ENCODE data around the gene NADK2.

NADK2 gene

DNA sequence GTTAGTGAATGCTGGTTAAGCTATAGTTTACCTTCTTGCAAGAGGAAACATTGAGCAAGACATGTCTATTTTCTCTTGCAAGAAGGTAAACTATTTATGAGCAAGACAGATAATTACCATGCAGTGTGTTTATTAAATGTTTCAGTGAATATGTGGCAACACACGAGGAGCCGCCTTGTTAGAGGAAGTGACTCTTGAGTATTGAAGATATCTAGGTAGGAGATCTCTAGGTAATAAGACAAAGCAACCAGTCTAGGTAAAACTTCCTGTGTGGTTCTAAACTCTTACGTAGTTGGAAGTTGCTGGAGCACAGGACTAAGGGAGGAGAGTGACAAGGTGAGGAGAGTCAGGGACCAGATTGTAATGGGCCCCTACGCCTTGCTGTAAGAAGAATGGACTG, 73.0 kb downstream of the NADK2 start:
- DNase-seq (ENCODE audit: extremely low read depth in 1 of 2, low read depth in 1 of 2), result no peak

DNA sequence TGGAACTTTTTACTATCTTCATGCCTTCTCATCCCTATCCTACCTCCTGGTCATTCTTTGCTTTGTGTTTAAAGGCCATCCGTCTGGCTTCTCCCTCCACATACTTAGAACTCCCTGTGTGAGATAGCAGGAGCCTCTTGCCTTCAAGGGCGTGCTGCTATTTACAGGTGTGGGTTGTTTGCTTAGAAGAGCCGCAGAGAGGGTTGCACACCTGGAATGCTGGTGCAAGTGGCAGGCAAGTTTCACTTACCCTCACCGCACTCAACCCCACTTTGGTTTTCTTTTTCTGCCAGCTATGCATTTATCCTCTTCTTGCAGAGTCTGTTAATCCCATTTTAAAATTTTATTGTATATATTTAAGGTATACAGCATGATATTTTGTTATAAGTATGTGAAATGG, 77.3 kb downstream of the NADK2 start:
- DNase-seq (ENCODE audit: extremely low read depth in 1 of 2, low read depth in 1 of 2), result no peak

DNA sequence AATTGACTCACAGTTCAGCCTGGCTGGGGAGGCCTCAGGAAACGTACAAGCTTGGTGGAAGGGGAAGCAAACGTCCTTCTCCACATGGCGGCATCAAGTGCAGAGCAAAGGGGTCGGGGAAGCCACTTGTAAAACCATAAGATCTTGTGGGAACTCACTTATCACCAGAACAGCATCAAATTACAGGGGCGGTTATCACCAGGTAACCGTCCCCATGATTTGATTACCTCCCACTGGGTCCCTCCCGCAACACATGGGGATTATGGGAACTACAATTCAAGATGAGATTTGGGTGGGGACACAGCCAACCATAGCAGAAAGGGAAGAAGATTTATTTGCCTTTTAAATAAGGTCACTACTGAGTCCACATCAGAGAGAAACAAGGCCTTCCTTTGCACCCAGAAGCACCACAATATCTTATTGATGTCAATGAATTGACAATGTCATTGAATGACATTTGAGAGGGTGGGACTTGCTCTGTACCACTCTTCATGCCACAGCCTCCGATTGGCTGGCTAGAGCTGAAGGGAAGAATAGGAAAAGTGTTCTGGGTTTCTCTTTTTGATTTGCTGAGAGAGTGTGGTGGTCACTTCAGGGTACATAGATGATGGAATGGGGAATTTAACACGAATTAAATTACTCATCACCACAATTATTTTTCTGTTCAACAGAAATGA, 78.8 kb downstream of the NADK2 start:
- no peak for DNase-seq (ENCODE audit: extremely low read depth in 1 of 2, low read depth in 1 of 2)

DNA sequence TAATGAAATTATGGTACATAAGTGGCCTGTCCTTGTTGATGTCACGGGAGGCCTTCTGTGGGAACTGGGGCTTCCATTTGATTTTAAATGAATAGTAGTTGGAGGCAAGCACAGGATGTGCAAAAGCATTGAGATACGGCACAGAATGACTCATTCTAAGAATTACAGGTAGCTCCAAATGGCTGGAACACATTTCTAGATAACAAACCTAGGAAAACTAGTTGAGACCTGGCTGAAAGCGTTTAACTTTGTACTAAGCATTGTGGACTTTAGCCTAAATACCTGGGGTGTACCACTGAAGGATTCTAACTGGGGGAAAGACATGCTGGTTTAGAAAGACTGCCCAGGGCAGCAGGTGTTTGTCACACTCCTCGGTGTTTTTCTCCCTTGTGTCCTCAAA, 80.4 kb downstream of the NADK2 start:
- DNase-seq (ENCODE audit: extremely low read depth in 1 of 2, low read depth in 1 of 2), result no peak

DNA sequence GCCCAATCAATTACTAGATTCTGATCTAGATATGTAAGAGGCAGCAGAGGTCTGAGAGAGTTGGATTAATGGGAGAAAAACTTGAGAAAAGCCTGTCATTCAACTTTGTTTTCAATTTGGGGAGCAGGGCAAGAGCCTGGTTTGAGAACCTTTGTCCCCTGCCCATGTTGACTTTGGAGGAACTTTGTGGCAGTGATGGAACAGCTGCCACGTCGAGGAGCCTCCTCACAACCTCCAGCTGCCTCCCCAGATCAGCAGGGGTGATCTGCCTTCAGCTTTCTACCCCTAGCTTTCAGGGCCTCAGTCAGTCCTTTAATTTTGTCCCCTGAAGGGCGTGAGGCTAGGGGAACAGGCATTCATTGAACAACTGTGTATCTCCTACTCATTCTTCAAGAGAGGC, 81.1 kb downstream of the NADK2 start:
- no peak for DNase-seq (ENCODE audit: extremely low read depth in 1 of 2, low read depth in 1 of 2)

DNA sequence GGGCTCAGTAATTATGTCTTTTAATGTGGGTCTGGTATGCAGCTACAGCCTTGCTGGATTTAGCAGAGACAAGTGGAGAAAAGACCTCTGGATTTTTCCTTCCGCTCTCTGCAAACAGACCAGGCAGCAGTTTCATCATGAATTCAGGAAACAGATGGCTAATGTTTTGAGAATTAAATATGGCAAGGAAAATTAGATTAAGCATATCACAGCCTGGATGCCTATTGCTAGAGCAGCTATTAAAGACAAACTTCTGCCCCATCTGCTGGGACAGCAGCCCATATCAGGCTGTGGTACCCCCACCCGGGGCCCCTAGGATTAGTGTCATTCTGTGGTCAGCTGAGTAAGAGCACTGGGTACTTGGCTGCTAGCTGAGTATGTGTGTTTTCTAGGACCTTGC, 83.6 kb downstream of the NADK2 start:
- no peak for DNase-seq (ENCODE audit: extremely low read depth in 1 of 2, low read depth in 1 of 2)

DNA sequence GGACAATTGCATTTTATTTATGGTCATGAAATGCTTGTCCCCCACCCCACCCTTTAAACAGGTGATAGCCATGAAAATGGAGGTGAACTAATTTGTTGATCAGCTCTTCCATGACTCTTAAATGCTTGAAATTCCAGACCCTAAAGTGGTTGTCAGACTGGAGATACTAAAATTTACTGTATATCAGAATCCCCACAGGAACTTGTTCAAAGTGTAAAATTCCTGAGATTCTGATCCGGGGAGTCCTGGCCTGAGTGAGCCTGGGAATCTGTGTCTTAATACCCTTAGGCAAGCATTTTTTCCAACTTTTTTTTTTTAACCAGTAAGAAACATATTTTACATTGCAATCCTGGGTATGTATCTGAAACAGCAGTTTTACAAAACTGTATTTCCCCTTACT, 85.1 kb downstream of the NADK2 start:
- DNase-seq (ENCODE audit: extremely low read depth in 1 of 2, low read depth in 1 of 2), result no peak

DNA sequence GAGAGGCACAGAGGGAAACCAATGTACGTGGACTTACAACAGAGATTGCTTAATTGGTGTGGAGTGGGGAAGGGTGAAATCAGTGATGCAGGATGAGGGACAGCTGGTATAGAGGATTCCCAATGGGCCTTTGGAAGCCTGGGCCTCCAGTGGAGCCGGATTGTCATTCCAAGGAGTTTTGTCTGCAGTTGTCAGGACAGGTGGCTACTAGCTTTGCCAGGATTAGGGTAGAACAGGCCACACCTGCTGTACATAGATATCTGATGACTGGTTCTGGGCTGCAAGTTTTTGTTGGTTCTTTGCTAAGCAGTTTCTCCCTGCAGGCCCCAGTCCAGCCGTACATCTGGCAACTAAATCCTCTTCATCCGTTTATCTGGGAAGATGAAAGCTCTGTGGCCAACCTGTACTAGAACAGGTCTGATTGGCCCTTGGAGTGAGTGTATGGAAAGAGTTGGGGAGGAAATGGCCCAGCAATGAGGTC, 85.6 kb downstream of the NADK2 start:
- DNase-seq (ENCODE audit: extremely low read depth in 1 of 2, low read depth in 1 of 2), result no peak

DNA sequence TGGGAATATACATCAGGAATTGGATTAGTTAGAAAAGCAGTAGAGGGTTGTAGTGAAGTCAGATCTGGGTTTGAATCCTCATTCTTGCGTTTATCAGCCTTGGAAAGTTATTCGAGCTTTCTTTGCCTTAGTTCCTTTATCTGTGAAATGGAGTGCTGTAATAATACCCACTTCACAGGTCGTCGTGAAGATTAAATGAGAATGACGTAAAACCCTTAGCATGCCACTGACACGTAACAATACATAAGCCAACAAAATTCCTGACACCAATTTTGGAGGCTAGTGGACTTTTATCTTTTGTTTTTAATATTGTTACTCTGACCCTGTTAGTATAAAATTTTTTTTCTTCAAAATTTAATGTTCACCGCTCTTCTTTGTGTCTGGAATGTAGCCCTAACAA, 86.4 kb downstream of the NADK2 start:
- DNase-seq (ENCODE audit: extremely low read depth in 1 of 2, low read depth in 1 of 2), result no peak

DNA sequence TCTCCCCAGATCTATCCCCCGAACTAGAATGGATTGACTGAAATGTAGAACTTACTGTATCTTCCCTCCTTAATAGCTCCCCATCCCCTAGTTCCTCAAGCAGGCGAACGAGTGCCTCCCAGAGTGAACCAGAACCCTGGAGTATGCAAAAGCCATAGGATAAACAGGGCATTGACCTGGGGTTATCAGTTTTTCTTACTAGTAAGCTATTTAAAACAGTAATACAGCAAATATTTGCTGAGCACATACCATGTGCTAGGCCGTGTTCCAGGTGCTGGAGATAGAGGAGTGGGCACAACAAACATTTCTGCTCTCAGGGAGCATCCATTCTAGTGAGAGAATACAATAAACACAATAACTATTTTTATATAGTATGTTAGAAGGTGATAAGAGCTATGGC, 88.0 kb downstream of the NADK2 start:
- no peak for DNase-seq (ENCODE audit: extremely low read depth in 1 of 2, low read depth in 1 of 2)

DNA sequence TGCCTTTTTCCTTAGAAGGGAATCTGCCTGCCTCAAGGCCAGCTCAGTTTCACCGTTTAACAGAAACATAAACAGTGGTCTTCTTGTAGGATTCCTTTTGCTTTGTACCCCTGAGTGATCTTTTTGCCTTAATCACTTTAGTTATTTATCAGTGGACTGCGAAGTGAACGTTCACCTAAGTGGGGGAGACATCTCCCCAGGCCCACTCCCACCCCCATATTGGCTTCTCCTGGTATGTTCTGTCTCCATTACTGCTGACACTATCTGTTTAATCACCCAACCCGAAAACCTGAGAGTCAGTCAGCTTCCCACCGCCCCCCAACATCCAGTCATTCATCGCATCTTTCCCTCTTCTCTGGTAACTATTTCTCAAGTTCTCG, 88.4 kb downstream of the NADK2 start:
- no peak for DNase-seq (ENCODE audit: extremely low read depth in 1 of 2, low read depth in 1 of 2)

DNA sequence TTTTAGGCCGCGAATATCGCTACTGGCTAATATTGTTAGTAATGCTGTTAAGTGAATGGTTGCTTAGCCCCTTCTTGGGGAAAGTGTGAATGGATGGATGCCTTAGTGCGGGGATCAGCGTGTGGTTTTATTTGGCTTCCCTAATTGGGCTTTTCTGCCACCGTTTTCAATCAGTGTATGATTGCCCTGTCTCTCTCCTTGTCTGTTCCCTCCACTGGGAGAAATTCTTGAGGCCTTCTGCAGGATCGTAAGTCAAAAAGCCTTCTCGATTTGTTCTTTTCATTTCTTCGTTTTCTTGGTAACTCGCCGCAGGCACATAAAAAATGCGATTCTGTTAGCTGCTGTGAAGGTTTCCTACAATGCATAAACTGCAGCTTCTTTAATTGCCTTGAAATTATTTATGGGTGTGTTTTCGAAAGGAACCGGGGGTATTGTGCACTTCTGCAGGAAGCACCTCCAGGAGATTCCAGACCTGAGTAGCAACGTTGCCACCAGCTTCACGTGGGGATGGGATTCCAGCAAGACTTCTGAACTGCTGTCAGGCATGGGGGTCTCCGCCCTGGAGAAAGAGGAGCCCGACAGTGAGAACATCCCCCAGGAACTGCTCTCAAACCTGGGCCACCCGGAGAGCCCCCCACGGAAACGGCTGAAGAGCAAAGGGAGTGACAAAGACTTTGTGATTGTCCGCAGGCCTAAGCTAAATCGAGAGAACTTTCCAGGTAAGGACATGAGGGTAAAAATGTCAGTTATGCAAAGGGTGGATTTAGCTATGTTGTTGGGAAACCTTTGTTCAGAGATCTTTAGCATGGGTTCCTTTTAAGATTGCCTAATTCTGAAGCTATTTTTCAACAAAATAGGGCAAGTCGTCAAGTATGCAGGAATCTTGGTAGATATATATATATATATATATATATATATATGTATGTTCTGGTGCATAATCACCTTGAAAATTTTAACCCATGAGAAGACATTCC, 89.1 kb downstream of the NADK2 start:
- DNase-seq (ENCODE audit: extremely low read depth in 1 of 2, low read depth in 1 of 2), result no peak

DNA sequence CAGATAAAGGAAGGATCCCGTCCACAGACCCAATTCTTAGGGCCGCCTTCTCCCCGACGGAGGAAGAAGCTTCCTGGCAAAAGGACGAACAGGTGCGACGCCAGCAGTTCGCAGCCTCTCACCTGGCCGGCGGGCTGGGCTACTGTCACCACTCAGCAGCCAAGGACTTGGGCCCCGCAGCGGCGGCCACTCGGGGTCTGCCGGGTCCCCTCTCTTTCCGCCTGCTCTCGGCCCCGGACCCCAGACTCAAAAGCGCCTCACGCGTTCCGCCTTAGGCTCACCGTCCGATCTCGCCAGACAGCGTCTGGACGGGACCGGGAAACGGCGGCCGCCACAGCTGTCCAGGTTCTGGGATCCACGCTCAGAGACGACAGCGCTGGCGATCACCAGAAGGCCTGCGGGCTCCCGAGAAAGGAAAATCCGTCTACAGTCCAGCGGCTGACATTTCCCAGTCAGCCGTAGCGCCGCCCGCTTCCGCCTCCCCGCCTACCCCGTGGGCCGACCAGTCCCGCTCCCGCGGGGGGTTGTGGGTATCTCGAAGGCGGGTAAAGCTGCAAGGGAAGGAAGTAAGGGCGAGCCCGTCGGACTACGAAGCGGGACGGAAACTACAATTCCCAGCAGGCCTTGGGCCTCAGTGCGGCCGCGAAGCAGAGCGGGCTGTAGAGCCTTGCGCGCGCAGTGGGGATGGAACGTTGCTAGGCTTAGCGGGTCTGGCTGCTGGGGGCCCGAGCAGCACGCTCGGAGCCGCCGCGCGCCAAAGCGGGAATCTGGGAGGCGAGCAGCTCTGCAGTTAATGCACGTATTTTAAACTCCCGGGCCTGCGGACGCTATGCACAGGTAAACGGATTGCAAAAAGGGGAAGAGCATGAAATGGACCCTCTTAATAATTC, 90.0 kb downstream of the NADK2 start, which contains the start of the genes LMBRD2 and SKP2:
LMBRD2 (minus strand) TSS at position 454 of the 890 bp plus-strand sequence. CDS start 8,538 bp downstream, outside the sequence.
SKP2 (plus strand) TSS at position 678 of the 890 bp plus-strand sequence; CDS start at position 830, 152 bp downstream.
- DNase-seq (ENCODE audit: extremely low read depth in 1 of 2, low read depth in 1 of 2), result peak; percentile 92 to 96

DNA sequence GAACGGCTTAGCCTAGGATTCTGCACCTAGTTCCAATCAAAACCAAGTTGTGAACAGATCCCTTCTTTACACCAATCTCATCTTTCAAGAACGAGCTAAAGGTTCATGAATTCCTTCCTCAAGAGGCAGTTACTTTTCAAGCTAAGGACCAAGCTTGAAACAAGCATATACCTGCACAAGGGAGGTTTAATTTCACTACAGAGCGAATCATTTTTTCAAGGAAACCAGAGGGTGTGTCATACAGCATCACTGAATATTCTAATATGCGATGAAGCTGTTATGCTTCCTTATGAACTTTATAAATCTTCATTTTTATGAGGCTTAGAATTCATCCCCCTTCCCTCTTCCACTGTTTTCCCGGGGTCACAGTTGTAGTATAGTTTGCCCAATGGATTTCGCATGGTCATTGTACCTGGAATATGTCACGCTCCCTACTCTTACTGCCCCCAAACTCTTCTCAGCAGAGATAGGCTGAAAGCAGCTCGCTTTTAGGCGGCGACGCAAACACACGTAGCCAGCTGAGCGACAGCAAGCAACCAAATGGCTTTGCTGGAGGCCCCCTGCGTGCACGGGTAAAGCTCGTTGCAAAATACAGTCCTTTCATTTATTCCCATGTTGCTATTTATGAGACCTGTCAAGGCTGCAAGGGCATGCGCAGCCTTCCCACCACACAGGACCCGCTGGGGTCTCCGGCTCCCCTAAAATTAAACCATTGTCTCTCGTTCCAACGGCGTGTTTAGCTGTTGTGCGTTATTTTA, 90.9 kb downstream of the NADK2 start:
- DNase-seq (ENCODE audit: extremely low read depth in 1 of 2, low read depth in 1 of 2), result peak in 1 of 2 donors; percentile 20

DNA sequence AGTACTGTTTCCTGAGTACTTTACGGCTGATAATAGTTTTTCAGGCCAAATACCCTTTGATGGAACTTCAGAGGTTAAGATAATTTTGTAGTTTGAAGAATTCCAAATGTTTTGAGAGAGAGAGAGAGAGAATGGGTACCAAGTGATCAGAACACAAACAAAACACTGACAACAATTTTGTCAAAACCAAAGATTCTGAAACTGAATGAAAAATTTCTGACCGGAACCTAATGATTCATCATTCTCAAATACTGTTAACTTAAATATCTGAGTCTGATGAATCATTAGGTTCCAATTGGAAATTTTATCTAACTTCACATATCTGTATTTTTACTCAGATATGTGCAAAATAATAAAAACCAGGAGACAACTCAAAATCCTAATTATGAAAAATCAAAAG, 94.0 kb downstream of the NADK2 start:
- no peak for DNase-seq (ENCODE audit: extremely low read depth in 1 of 2, low read depth in 1 of 2)

DNA sequence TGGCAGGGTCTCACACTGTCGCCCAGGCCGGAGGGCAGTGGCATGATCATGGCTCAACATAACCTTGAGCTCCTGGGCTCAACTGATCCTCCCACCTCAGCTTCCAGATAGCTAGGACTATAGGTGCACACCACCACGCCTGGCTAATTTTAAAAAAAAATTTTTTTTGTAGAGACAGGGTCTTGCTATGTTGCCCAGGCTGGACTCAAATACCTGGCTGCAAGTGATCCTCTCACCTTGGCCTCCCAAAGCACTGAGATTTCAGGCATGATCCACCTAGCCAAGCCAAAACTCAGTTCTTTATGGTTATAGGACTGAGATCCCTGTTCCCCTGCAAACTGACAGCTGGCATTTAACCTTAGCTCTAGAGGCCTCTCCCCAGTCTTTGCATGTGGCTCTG, 95.3 kb downstream of the NADK2 start:
- no peak for DNase-seq (ENCODE audit: extremely low read depth in 1 of 2, low read depth in 1 of 2)

DNA sequence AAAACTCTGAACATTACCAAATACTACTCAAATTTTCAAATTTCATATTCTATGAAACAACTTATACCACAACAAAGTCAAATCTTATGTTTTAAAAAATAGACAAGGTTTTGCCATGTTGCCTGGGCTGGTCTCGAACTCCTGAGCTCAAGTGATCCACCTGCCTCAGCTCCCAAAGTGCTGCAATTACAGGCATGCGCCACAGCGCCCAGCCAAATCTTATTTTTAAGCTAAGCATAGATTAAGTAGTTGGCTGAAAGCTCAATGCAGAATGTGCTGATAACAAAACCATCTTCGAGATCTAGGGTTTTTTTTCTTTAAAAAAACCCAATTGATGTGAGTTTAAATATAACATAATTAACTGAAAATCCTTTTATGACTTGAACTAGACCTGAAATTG, 96.4 kb downstream of the NADK2 start:
- DNase-seq (ENCODE audit: extremely low read depth in 1 of 2, low read depth in 1 of 2), result no peak
